Neural cell (in vitro differentiated cells): ENCODE data around the gene EIF1AD. TPM values are rescaled to one million over a fixed set of nuclear protein-coding genes. Genes with fewer than 3 reads are reported as not detected.

Experiments used
- H2AFZ ChIP-seq: fragments of 200-600, 300-800 bp; sonication (generic), shearing (Covaris generic); 2 replicates; pipeline ENCODE4 v1.6.0; 2014; ENCODE audit warnings: low read depth, mild to moderate bottlenecking, antibody characterized with exemption, low read length, moderate library complexity
- H3F3A ChIP-seq: fragments of 200-600 bp; shearing (Covaris generic); 2 replicates; pipeline ENCODE4 v1.6.1; 2016; ENCODE audit warnings: mild to moderate bottlenecking, moderate library complexity, mixed read lengths, antibody characterized with exemption, low read length; ENCODE audit not compliant: insufficient read depth, poor library complexity, severe bottlenecking
- H3K27ac ChIP-seq: fragments of 200-600, 300-800 bp; sonication (generic), shearing (Covaris generic); 2 replicates; pipeline ENCODE4 v1.5.1; 2014; ENCODE audit warnings: mild to moderate bottlenecking, low read length, moderate library complexity
- H3K27me3 ChIP-seq: fragments of 300-800, 200-600 bp; sonication (generic), shearing (Covaris generic); 2 replicates; pipeline ENCODE4 v1.6.0; 2014; ENCODE audit warnings: mild to moderate bottlenecking, low read depth, low read length, moderate library complexity; ENCODE audit not compliant: insufficient read depth
- H3K36me3 ChIP-seq: fragments of 300-800, 200-600 bp; sonication (generic), shearing (Covaris generic); 2 replicates; pipeline ENCODE4 v1.5.1; 2014; ENCODE audit warnings: mild to moderate bottlenecking, antibody characterized with exemption, low read length, moderate library complexity; ENCODE audit not compliant: insufficient read depth
- H3K4me2 ChIP-seq: fragments of 300-800, 200-600 bp; sonication (generic), shearing (Covaris generic); 2 replicates; pipeline ENCODE4 v1.6.0; 2014; ENCODE audit warnings: mild to moderate bottlenecking, low read length
- H3K4me3 ChIP-seq: fragments of 300-800, 200-600 bp; sonication (generic), shearing (Covaris generic); 2 replicates; pipeline ENCODE4 v1.5.1; 2014; ENCODE audit warnings: mild to moderate bottlenecking, low read length, moderate library complexity
- H3K79me2 ChIP-seq: fragments of 200-600 bp; shearing (Covaris generic); replicated peaks from 2 replicates; pipeline ENCODE4 v1.6.0; 2014; ENCODE audit warnings: mild to moderate bottlenecking, low read length, moderate library complexity; ENCODE audit not compliant: insufficient read depth
- H3K9ac ChIP-seq: fragments of 300-800, 200-600 bp; sonication (generic), shearing (Covaris generic); 2 replicates; pipeline ENCODE4 v1.6.1; 2016; ENCODE audit warnings: mild to moderate bottlenecking, low read length, mixed read lengths
- H3K9me2 ChIP-seq: fragments of 200-600 bp; shearing (Covaris generic); 2 replicates; pipeline ENCODE4 v1.6.1; 2016; ENCODE audit warnings: mild to moderate bottlenecking, low read length, mixed read lengths; ENCODE audit not compliant: insufficient read depth
- H3K9me3 ChIP-seq: fragments of 200-600, 300-800 bp; sonication (generic), shearing (Covaris generic); 2 replicates; pipeline ENCODE4 v1.6.1; 2016; ENCODE audit warnings: mild to moderate bottlenecking, mixed run types, low read length, moderate library complexity, mixed read lengths
- H4K20me1 ChIP-seq: fragments of 200-600 bp; shearing (Covaris generic); 2 replicates; pipeline ENCODE4 v1.6.1; 2016; ENCODE audit warnings: mild to moderate bottlenecking, mixed run types; ENCODE audit not compliant: insufficient read depth
- EP300 ChIP-seq: fragments of 450-650 bp; conservative IDR thresholded peaks from 2 replicates; pipeline ENCODE4 v1.6.1; 2014; ENCODE audit warnings: antibody characterized with exemption, mild to moderate bottlenecking, moderate library complexity; ENCODE audit not compliant: poor library complexity, severe bottlenecking
- EZH2 ChIP-seq: fragments of 200-600, 300-800 bp; shearing (Covaris generic), sonication (generic); IDR thresholded peaks from 2 replicates; pipeline ENCODE4 v1.6.1; 2014; ENCODE audit warnings: antibody characterized with exemption, low read length, borderline replicate concordance, mild to moderate bottlenecking; ENCODE audit not compliant: insufficient read depth, poor library complexity, severe bottlenecking
- MXI1 ChIP-seq: fragments of 450-650 bp; conservative IDR thresholded peaks from 2 replicates; pipeline ENCODE4 v1.6.1; 2014; ENCODE audit warnings: antibody characterized with exemption, mild to moderate bottlenecking; ENCODE audit not compliant: poor library complexity, severe bottlenecking
- POLR2AphosphoS5 ChIP-seq: IDR thresholded peaks from 2 replicates; pipeline ENCODE4 v1.6.1; 2012
- RAD21 ChIP-seq: fragments of 450-650 bp; conservative IDR thresholded peaks from 2 replicates; pipeline ENCODE4 v1.6.1; 2014; ENCODE audit warnings: antibody characterized with exemption, mild to moderate bottlenecking, moderate library complexity
- REST ChIP-seq: IDR thresholded peaks from 2 replicates; pipeline ENCODE4 v1.6.1; 2012; ENCODE audit warnings: borderline replicate concordance
- SMC3 ChIP-seq: fragments of 450-650 bp; conservative IDR thresholded peaks from 2 replicates; pipeline ENCODE4 v1.6.1; 2014; ENCODE audit warnings: antibody characterized with exemption, mild to moderate bottlenecking, moderate library complexity; ENCODE audit not compliant: poor library complexity
- TAF1 ChIP-seq: IDR thresholded peaks from 2 replicates; pipeline ENCODE4 v1.6.1; 2012; ENCODE audit warnings: low read depth
- polyA plus RNA-seq: library from polyadenylated mRNA; depleted of rRNA; stranded (reverse); fragments of >200 nt; gene quantifications from 2 replicates; pipeline ENCODE4 v1.2.3, GENCODE V29; 2014
- TF ChIP-seq, protein P1 (sequence below): fragments of 450-650 bp; IDR thresholded peaks from 2 replicates; pipeline ENCODE4 v1.5.1; 2014; ENCODE audit warnings: antibody characterized with exemption, mild to moderate bottlenecking, moderate library complexity; ENCODE audit not compliant: poor library complexity, severe bottlenecking

The EIF1AD gene
- polyA plus RNA-seq, 1 donor from 2014 or later = 34.9 TPM

GRCh38 chr11:65972116-65972515 lies 29.8 kb downstream of the EIF1AD start:
- no peaks in the 10 kb centered on the region for H3K27me3 ChIP-seq
- H2AFZ ChIP-seq = no peak overlapping the region
- H3K27ac ChIP-seq = no peak overlapping the region
- H3K9me3 ChIP-seq = no peaks in the 10 kb centered on the region
- H3F3A ChIP-seq = no peaks in the 10 kb centered on the region
- no peak overlapping the region for H3K4me2 ChIP-seq
- no peak overlapping the region for H3K4me3 ChIP-seq
- TF ChIP-seq RAD21 = no peak
- no peak for TF ChIP-seq SMC3
- TF ChIP-seq TAF1 = no peak
- no peak for TF ChIP-seq EP300
- no peak for TF ChIP-seq POLR2AphosphoS5
- TF ChIP-seq, protein P1, sequence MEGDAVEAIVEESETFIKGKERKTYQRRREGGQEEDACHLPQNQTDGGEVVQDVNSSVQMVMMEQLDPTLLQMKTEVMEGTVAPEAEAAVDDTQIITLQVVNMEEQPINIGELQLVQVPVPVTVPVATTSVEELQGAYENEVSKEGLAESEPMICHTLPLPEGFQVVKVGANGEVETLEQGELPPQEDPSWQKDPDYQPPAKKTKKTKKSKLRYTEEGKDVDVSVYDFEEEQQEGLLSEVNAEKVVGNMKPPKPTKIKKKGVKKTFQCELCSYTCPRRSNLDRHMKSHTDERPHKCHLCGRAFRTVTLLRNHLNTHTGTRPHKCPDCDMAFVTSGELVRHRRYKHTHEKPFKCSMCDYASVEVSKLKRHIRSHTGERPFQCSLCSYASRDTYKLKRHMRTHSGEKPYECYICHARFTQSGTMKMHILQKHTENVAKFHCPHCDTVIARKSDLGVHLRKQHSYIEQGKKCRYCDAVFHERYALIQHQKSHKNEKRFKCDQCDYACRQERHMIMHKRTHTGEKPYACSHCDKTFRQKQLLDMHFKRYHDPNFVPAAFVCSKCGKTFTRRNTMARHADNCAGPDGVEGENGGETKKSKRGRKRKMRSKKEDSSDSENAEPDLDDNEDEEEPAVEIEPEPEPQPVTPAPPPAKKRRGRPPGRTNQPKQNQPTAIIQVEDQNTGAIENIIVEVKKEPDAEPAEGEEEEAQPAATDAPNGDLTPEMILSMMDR = no peak
- TF ChIP-seq EZH2 = no peak
- TF ChIP-seq REST = no peak
- no peak for TF ChIP-seq MXI1
- no peaks in the 10 kb centered on the region for H4K20me1 ChIP-seq
- H3K9me2 ChIP-seq = no peaks in the 10 kb centered on the region
- no peaks in the 10 kb centered on the region for H3K79me2 ChIP-seq
- no peaks in the 10 kb centered on the region for H3K36me3 ChIP-seq
- no peak overlapping the region for H3K9ac ChIP-seq

DNA sequence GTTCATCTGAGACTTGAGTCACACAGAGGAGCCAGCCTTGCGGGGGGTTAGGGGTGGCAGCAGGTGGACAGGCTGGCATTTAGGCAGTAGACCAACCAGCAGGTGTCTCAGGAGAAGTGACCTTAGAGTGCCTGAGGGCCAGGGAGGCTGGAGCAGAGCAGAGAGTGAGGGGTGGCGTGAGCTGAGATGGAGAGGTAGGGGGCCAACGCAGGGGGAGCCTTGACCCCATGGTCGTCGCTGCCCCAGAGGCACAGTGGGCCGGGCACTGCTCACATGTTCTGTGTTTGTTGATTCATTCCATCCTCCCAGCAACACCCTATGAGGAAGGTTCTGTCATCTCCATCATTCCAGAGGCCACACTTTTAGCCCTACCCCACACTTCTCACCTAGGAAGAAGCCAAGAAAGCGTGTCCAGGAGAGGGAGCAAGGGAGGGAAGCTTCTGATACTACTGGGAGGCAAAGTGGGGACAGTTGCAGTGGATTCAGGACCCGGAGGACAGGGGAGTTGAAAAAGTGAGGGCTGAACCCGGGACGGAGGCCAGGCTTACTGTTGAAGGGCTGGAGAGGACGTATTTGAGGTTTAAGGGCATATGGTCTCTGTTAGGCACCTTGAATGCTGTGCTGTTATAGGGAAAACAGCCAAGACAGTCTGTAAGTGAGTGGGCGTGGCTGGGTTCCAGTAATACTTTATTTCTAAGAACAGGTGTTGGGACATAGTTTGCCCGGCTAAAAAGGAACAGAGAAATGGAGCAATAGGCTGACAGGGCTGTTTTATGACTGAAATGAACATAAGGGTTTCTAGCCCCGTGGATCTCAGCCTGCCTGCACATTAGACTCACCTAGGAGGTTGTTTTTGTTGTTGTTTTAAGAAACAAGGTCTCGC lies 33.1 kb downstream of the EIF1AD start:
- Histone ChIP-seq H3K27me3 (no peaks in the 10 kb centered on the region), H3K9me2 (no peaks in the 10 kb centered on the region), H4K20me1 (no peaks in the 10 kb centered on the region), H3K36me3 (no peaks in the 10 kb centered on the region), H2AFZ (no peak overlapping the region), H3F3A (no peaks in the 10 kb centered on the region), H3K9me3 (no peaks in the 10 kb centered on the region), H3K4me3 (no peak overlapping the region), H3K4me2 (no peak overlapping the region), H3K27ac (no peak overlapping the region), H3K79me2 (peaks cover 3% of the 10 kb centered on the region), H3K9ac (no peak overlapping the region)
- TF ChIP-seq POLR2AphosphoS5 (no peak), EZH2 (no peak), REST (no peak), SMC3 (no peak)
